ENCODE results near the gene ADGRA1. TPM values are rescaled to one million over a fixed set of nuclear protein-coding genes. Genes with fewer than 3 reads are reported as not detected.

ADGRA1 gene
- total and polyA plus RNA-seq, 10 of the 15 experiments (the other 5 are each of a cell fraction or from before 2014, with no cell fraction given): not detected

DNA sequence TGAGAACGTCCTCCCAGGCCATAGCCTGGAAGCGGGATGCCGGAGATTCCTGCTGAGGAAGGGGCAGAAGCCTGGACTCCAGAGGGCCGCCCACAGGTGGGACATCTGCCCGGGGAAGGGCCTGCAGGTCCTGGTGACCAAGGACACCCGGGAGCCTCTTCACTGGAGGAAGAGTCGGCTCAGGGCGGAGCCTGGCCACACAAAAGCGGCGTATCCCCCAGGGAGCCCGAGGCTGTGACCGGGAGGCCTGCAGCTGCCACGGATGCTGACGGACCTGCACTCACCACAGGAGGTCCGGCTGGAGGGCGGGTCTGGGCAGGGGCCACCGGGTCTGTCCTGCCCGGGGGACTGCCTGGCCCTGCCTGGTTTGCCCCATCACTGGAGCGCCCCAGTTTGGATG lies 15.5 kb upstream of the ADGRA1 start:
- H3K27ac ChIP-seq (ENCODE audit: control insufficient read depth, insufficient read depth): no peak overlapping the region
- ChIA-PET RAD21 (ENCODE audit: unreplicated experiment) (no interaction called here), POLR2A (no interaction called here), SMC1A (ENCODE audit: uncharacterized antibody, unreplicated experiment) (no interaction called here), CTCF (interaction anchor here (0.7 kb wide), 1 partner anchor 77 kb away, joined by 3 read pairs; no protein-coding TSS in a partner anchor)
- no peak for ATAC-seq
- H3K9me3 ChIP-seq (replicated peaks; ENCODE audit: control insufficient read depth, insufficient read depth, low read length): no peaks in the 10 kb centered on the region; the same call in 2 of the 3 replicates
- TF ChIP-seq KLF5 (IDR thresholded peaks at IDR 0.05; ENCODE audit: partially characterized antibody) (no peak), ZNF207 (IDR thresholded peaks at IDR 0.05; ENCODE audit: borderline replicate concordance) (no peak), CBX5 (IDR thresholded peaks at IDR 0.05; ENCODE audit: low read depth) (no peak), RB1 (IDR thresholded peaks at IDR 0.05; ENCODE audit: borderline replicate concordance) (no peak), YBX1 (IDR thresholded peaks at IDR 0.05) (no peak), POLR2A (IDR thresholded peaks at IDR 0.05; ENCODE audit: low read depth, low read length) (no peak), RELA (IDR thresholded peaks at IDR 0.05; ENCODE audit: borderline replicate concordance, partially characterized antibody) (no peak), RAD51 (IDR thresholded peaks at IDR 0.05) (no peak), TBL1XR1 (IDR thresholded peaks at IDR 0.05; ENCODE audit: low read depth, low read length) (no peak), KDM1A (IDR thresholded peaks at IDR 0.05; ENCODE audit: borderline replicate concordance) (no peak), SP1 (IDR thresholded peaks at IDR 0.05; ENCODE audit: low read depth, low read length) (no peak), STAT1 (conservative IDR thresholded peaks at IDR 0.05) (no peak)
- TF ChIP-seq, protein P1, sequence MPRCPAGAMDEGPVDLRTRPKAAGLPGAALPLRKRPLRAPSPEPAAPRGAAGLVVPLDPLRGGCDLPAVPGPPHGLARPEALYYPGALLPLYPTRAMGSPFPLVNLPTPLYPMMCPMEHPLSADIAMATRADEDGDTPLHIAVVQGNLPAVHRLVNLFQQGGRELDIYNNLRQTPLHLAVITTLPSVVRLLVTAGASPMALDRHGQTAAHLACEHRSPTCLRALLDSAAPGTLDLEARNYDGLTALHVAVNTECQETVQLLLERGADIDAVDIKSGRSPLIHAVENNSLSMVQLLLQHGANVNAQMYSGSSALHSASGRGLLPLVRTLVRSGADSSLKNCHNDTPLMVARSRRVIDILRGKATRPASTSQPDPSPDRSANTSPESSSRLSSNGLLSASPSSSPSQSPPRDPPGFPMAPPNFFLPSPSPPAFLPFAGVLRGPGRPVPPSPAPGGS (IDR thresholded peaks at IDR 0.05; ENCODE audit: borderline replicate concordance, insufficient read depth, low read depth, low read length, poor library complexity, severe bottlenecking): no peak
- H3K4me1 ChIP-seq (ENCODE audit: control insufficient read depth, insufficient read depth, low read length): no peaks in the 10 kb centered on the region
- H3K9ac ChIP-seq (ENCODE audit: control insufficient read depth, insufficient read depth, low read length): no peak overlapping the region
- no peak for DNase-seq (ENCODE audit: low read depth, low spot score)
- in situ Hi-C loops (cut with MboI) (no loop called here), intact Hi-C loops (cut with micrococcal nuclease; ENCODE audit: unreplicated experiment) (no loop called here)
- no TSS peak for BruUV-seq (replicated peaks)
- H3K27me3 ChIP-seq (replicated peaks in 1 of 2; ENCODE audit: control insufficient read depth in 2 of 2, insufficient read depth in 2 of 2, low read length in 1 of 2): no peaks in the 10 kb centered on the region
- H3K36me3 ChIP-seq (ENCODE audit: control insufficient read depth in 2 of 2, insufficient read depth in 2 of 2, low read length in 1 of 2): no peaks in the 10 kb centered on the region
- no peaks in the 10 kb centered on the region for H4K20me1 ChIP-seq (ENCODE audit: control insufficient read depth, insufficient read depth)
- no peak overlapping the region for H2AFZ ChIP-seq (ENCODE audit: control insufficient read depth, low read depth, low read length)
- 23% methylated on average over 19 of the region's 19 CpGs for WGBS (ENCODE audit: insufficient coverage, insufficient replicate concordance, low lambda C conversion rate, missing lambda C conversion rate)
- no peak overlapping the region for H3K4me3 ChIP-seq
- no peak overlapping the region for H3K4me2 ChIP-seq (ENCODE audit: control insufficient read depth, insufficient read depth)
- FAIRE-seq: no peak
- no peaks in the 10 kb centered on the region for H3K79me2 ChIP-seq (ENCODE audit: control insufficient read depth, insufficient read depth, low read length)
